HCT116 (cell line): ENCODE data around the gene C1S. TPM values are rescaled to one million over a fixed set of nuclear protein-coding genes. Genes with fewer than 3 reads are reported as not detected.

Source experiments
- ATAC-seq: fragments of 200-7000 bp; cut with Tn5 transposase; 2 replicates; pipeline ENCODE4 v1.9.1; 2020; ENCODE audit warnings: mild to moderate bottlenecking, moderate library complexity
- BruUV-seq: library from RNA; stranded (reverse); fragments of 400-500 nt; replicated peaks from 2 replicates; lab custom pipeline; 2021; lab: Mats Ljungman, UMichigan
- CTCF ChIA-PET: fragments of 300-600 bp; sonication (Branson Sonifier 250); formaldehyde crosslinking; loops from one replicate; lab custom pipeline; 2021; ENCODE audit warnings: antibody characterized with exemption; lab: Charles Lee
- POLR2A ChIA-PET: fragments of 300-600, 350-600 bp; sonication (Branson Sonifier 250); formaldehyde crosslinking; loops from one replicate; lab custom pipeline; 2021; ENCODE audit warnings: antibody characterized with exemption; lab: Charles Lee
- RAD21 ChIA-PET, 2 experiments: fragments of 300-600 bp; sonication (Branson Sonifier 250); formaldehyde crosslinking; loops; one replicate each; lab custom pipeline; 2023; ENCODE audit warnings: low total read pairs in 2 of 2; ENCODE audit not compliant: uncharacterized antibody in 2 of 2, unreplicated experiment in 2 of 2, low non-redundant PET in 1 of 2; lab: Charles Lee
- DNase-seq: peaks from one replicate; pipeline ENCODE4 v3.0.0-alpha.2; 2010; ENCODE audit warnings: low read depth, low spot score
- H2AFZ ChIP-seq: fragments of 200-600 bp; shearing (Covaris generic), sonication (generic); 2 replicates; pipeline ENCODE4 v1.6.1; 2017; ENCODE audit warnings: low read depth, mixed run types, mixed read lengths, antibody characterized with exemption, low read length; ENCODE audit not compliant: poor library complexity, severe bottlenecking
- H3K27ac ChIP-seq: 2 replicates; pipeline ENCODE4 v1.5.1; 2012; ENCODE audit warnings: low read depth, low read length
- H3K27me3 ChIP-seq: fragments of 200-600 bp; sonication (generic); 2 replicates; pipeline ENCODE4 v1.6.1; 2016; ENCODE audit warnings: mixed run types, low read length, mixed read lengths; ENCODE audit not compliant: insufficient read depth
- H3K36me3 ChIP-seq, 2 experiments: fragments of 200-500 bp in 1 of 2; fragments of 200-600 bp in 1 of 2; sonication (Bioruptor generic) in 1 of 2; sonication (generic) in 1 of 2; 2 replicates each; pipeline versions ENCODE4 v1.5.1 to v1.6.1; 2014 to 2016; ENCODE audit warnings: low read length in 2 of 2, inconsistent platforms in 1 of 2, mixed read lengths in 1 of 2, mixed run types in 1 of 2; ENCODE audit not compliant: insufficient read depth in 2 of 2, control insufficient read depth in 1 of 2
- H3K4me1 ChIP-seq, 2 experiments: fragments of 200-600 bp in 1 of 2; sonication (generic) in 1 of 2; 2 replicates each; pipeline versions ENCODE4 v1.5.1 to v1.6.1; 2012 to 2017; ENCODE audit warnings: low read length in 2 of 2, inconsistent platforms in 1 of 2, mild to moderate bottlenecking in 1 of 2, mixed read lengths in 1 of 2, mixed run types in 1 of 2, moderate library complexity in 1 of 2; ENCODE audit not compliant: insufficient read depth in 2 of 2, control insufficient read depth in 1 of 2
- H3K4me2 ChIP-seq: fragments of 200-600 bp; sonication (generic); 2 replicates; pipeline ENCODE4 v1.6.1; 2017; ENCODE audit warnings: mixed run types, low read length, mixed read lengths
- H3K4me3 ChIP-seq, 2 experiments: fragments of 200-600 bp in 1 of 2; sonication (generic) in 1 of 2; replicated peaks in 1 of 2; 2 replicates each; pipeline ENCODE4 v1.5.1; 2011 to 2016; ENCODE audit warnings: low read length in 2 of 2, control low read depth in 1 of 2, low read depth in 1 of 2, mild to moderate bottlenecking in 1 of 2, mixed read lengths in 1 of 2, mixed run types in 1 of 2
- H3K79me2 ChIP-seq: fragments of 200-600 bp; sonication (generic); 2 replicates; pipeline ENCODE4 v1.6.1; 2017; ENCODE audit warnings: mild to moderate bottlenecking, mixed run types, low read length, moderate library complexity, mixed read lengths; ENCODE audit not compliant: insufficient read depth
- H3K9ac ChIP-seq: fragments of 200-600 bp; sonication (generic); 2 replicates; pipeline ENCODE4 v1.6.1; 2016; ENCODE audit warnings: low read length, mixed read lengths
- H3K9me2 ChIP-seq: fragments of 200-600 bp; sonication (generic), shearing (Covaris generic); 2 replicates; pipeline ENCODE4 v1.6.1; 2017; ENCODE audit warnings: mixed run types, mild to moderate bottlenecking, moderate library complexity; ENCODE audit not compliant: insufficient read depth
- H3K9me3 ChIP-seq, 2 experiments: fragments of 200-500 bp in 1 of 2; fragments of 200-600 bp in 1 of 2; sonication (Bioruptor generic) in 1 of 2; sonication (generic) in 1 of 2; 2 replicates each; pipeline ENCODE4 v1.6.1; 2014 to 2017; ENCODE audit warnings: low read length in 2 of 2, mixed read lengths in 2 of 2, inconsistent platforms in 1 of 2, low read depth in 1 of 2, mild to moderate bottlenecking in 1 of 2, mixed run types in 1 of 2, moderate library complexity in 1 of 2; ENCODE audit not compliant: control insufficient read depth in 1 of 2, insufficient read depth in 1 of 2
- H4K20me1 ChIP-seq: fragments of 200-600 bp; sonication (generic), shearing (Covaris generic); 2 replicates; pipeline ENCODE4 v1.6.1; 2017; ENCODE audit warnings: mixed run types, mild to moderate bottlenecking, moderate library complexity; ENCODE audit not compliant: insufficient read depth
- CBX3 ChIP-seq: IDR thresholded peaks from 2 replicates; pipeline ENCODE4 v1.6.1; 2012; ENCODE audit warnings: low read depth
- CEBPB ChIP-seq: IDR thresholded peaks from 2 replicates; pipeline ENCODE4 v1.6.1; 2012; ENCODE audit warnings: low read depth
- CTCF ChIP-seq, 3 experiments: fragments of 200-600 bp in 1 of 3; sonication (generic) in 1 of 3; IDR thresholded peaks in 2 of 3; conservative IDR thresholded peaks in 1 of 3; 2 replicates each; pipeline ENCODE4 v1.5.1; 2012 to 2017; ENCODE audit warnings: low read depth in 2 of 3, low read length in 2 of 3, antibody characterized with exemption in 1 of 3, borderline replicate concordance in 1 of 3, control low read depth in 1 of 3, mild to moderate bottlenecking in 1 of 3, mixed read lengths in 1 of 3, mixed run types in 1 of 3, moderate library complexity in 1 of 3; ENCODE audit not compliant: insufficient read depth in 1 of 3
- EGR1 ChIP-seq: IDR thresholded peaks from 2 replicates; pipeline ENCODE4 v1.6.1; 2012; ENCODE audit warnings: low read depth
- EZH2phosphoT487 ChIP-seq: fragments of 200-600 bp; IDR thresholded peaks from 2 replicates; pipeline ENCODE4 v1.6.1; 2018; ENCODE audit warnings: antibody characterized with exemption, borderline replicate concordance
- FOSL1 ChIP-seq: IDR thresholded peaks from 2 replicates; pipeline ENCODE4 v1.6.1; 2012; ENCODE audit warnings: low read depth
- JUND ChIP-seq: IDR thresholded peaks from 2 replicates; pipeline ENCODE4 v1.6.1; 2012
- POLR2A ChIP-seq: IDR thresholded peaks from 2 replicates; pipeline ENCODE4 v1.7.0; 2011; ENCODE audit warnings: borderline replicate concordance; ENCODE audit not compliant: insufficient read depth, insufficient read length; ENCODE audit errors: extremely low read depth
- POLR2AphosphoS5 ChIP-seq: IDR thresholded peaks from 2 replicates; pipeline ENCODE4 v1.6.1; 2011; ENCODE audit warnings: mild to moderate bottlenecking, low read depth, low read length, moderate library complexity
- RAD21 ChIP-seq: IDR thresholded peaks from 2 replicates; pipeline ENCODE4 v1.6.1; 2012; ENCODE audit warnings: low read depth, mild to moderate bottlenecking
- SIN3A ChIP-seq: IDR thresholded peaks from 2 replicates; pipeline ENCODE4 v1.6.1; 2012; ENCODE audit warnings: low read depth
- SP1 ChIP-seq: IDR thresholded peaks from 2 replicates; pipeline ENCODE4 v1.6.1; 2012; ENCODE audit warnings: low read depth
- SRF ChIP-seq: IDR thresholded peaks from 2 replicates; pipeline ENCODE4 v1.6.1; 2012; ENCODE audit warnings: low read depth
- ZBTB33 ChIP-seq: IDR thresholded peaks from 2 replicates; pipeline ENCODE4 v1.6.1; 2011; ENCODE audit warnings: mild to moderate bottlenecking, low read length, moderate library complexity; ENCODE audit not compliant: insufficient replicate concordance; ENCODE audit errors: extremely low read depth
- ZFX ChIP-seq: fragments of 450-650 bp; IDR thresholded peaks from 2 replicates; pipeline ENCODE4 v1.6.1; 2017
- ZNF274 ChIP-seq: fragments of 200-500 bp; sonication (Bioruptor generic); IDR thresholded peaks from 2 replicates; pipeline ENCODE4 v1.6.1; 2014; ENCODE audit warnings: mild to moderate bottlenecking, low read depth, low read length, inconsistent platforms
- intact Hi-C: fragments of 100-400 bp; cut with micrococcal nuclease; formaldehyde crosslinking; loops from 2 replicates; pipeline ENCODE4 v1.10.0; 2022
- total RNA-seq: library from RNA; stranded (reverse); gene quantifications from one replicate; pipeline ENCODE4 v1.2.1, GENCODE V29; 2021; ENCODE audit not compliant: unreplicated experiment
- TF ChIP-seq, protein P1 (sequence below): IDR thresholded peaks from 2 replicates; pipeline ENCODE4 v1.6.1; 2012

The C1S gene
- total RNA-seq, 1 experiment from 2014 or later, result 2.4 TPM

DNA sequence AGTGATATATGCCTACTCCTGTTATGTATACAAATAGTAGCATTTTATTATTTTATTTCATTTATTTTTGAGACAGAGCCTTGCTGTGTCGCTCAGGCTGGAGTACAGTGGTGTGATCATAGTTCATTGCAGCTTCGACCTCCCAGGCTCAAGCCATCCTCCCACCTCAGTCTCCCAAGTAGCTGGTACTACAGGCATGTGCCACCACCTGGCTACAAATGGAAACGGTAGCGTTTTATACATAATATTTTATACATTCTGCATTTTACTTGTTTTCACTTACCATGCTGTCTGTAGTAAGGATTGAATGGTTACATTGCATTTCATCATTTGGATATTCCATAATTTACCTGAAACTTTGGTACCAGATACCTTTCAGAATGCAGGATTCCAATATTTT is 17.6 kb downstream of the C1S start:
- Histone ChIP-seq H3K36me3 (no peaks in the 10 kb centered on the region), H3K9ac (no peak overlapping the region), H4K20me1 (no peaks in the 10 kb centered on the region), H3K79me2 (no peaks in the 10 kb centered on the region), H3K9me3 (no peaks in the 10 kb centered on the region), H2AFZ (peak overlapping the region; percentile 75), H3K27me3 (no peaks in the 10 kb centered on the region), H3K4me3 (no peak overlapping the region), H3K4me2 (no peak overlapping the region), H3K4me1 (peaks cover 2 to 7% of the 10 kb centered on the region in 2 experiments; a peak in 2 of 4 replicates), H3K27ac (no peak overlapping the region), H3K9me2 (no peaks in the 10 kb centered on the region)
- BruUV-seq, result no TSS peak
- DNase-seq, result no peak
- RAD21 ChIA-PET, result no interaction called here
- CTCF ChIA-PET, result interaction anchor here (1.6 kb wide), 2 partner anchors 16 to 31 kb away, joined by 3 to 6 read pairs; partner anchors contain the start of gene C1RL
- POLR2A ChIA-PET, result interaction anchor here (2.2 to 2.5 kb wide), 2 partner anchors 132 to 134 kb away, joined by 10 to 11 read pairs; partner anchors contain the start of genes C12orf57 and RNU7-1
- intact Hi-C loops, result no loop called here
- peak; percentile 49; the same call in 1 of the 2 replicates for TF ChIP-seq RAD21
- peak; percentile 28 to 43 (median 36); a peak in 4 of 6 replicates for TF ChIP-seq CTCF (IDR thresholded peaks at IDR 0.05 in 2 of 3, conservative IDR thresholded peaks at IDR 0.05 in 1 of 3; ENCODE audit: borderline replicate concordance in 1 of 3, insufficient read depth in 1 of 3, low read depth in 2 of 3, low read length in 2 of 3)
- TF ChIP-seq, protein P1, sequence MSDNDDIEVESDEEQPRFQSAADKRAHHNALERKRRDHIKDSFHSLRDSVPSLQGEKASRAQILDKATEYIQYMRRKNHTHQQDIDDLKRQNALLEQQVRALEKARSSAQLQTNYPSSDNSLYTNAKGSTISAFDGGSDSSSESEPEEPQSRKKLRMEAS, result peak; percentile 37; the same call in 1 of the 2 replicates
- no peak for TF ChIP-seq SRF
- ATAC-seq, result peak; percentile 84

DNA sequence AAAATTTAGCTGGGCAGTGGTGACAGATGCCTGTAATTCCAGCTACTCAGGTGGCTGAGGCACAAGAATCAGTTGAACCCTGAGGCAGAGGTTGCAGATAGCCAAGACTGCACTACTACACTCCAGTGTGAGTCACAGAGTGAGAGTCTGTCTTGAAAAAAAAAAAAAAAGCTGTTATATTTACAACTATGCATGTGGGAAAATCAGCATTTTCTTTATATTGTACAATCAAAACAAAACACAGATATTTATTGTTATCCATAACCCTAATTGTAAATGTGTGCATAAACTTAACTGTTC is 19.3 kb downstream of the C1S start:
- no peak overlapping the region for H2AFZ ChIP-seq
- H3K36me3 ChIP-seq, result no peaks in the 10 kb centered on the region
- RAD21 ChIA-PET, result no interaction called here
- no TSS peak for BruUV-seq
- H3K9me3 ChIP-seq, result peaks cover 0 to 6% of the 10 kb centered on the region in 2 experiments; a peak in 1 of 4 replicates
- H3K27ac ChIP-seq, result no peak overlapping the region
- no peak for ATAC-seq
- no peaks in the 10 kb centered on the region for H3K27me3 ChIP-seq
- DNase-seq, result no peak
- intact Hi-C loops, result no loop called here
- CTCF ChIA-PET, result interaction anchor here (0.9 kb wide), 1 partner anchor 28 kb away, joined by 3 read pairs; no protein-coding TSS in a partner anchor
- H3K9me2 ChIP-seq, result no peaks in the 10 kb centered on the region
- no peak overlapping the region for H3K9ac ChIP-seq
- H3K4me1 ChIP-seq, result peaks cover 2 to 7% of the 10 kb centered on the region in 2 experiments; a peak in 2 of 4 replicates
- H3K4me3 ChIP-seq, result no peak overlapping the region
- POLR2A ChIA-PET, result no interaction called here
- H3K79me2 ChIP-seq, result no peaks in the 10 kb centered on the region
- H4K20me1 ChIP-seq, result no peaks in the 10 kb centered on the region
- no peak overlapping the region for H3K4me2 ChIP-seq
- no peak for TF ChIP-seq CEBPB
- no peak for TF ChIP-seq CBX3
- TF ChIP-seq POLR2A, result no peak
- no peak for TF ChIP-seq FOSL1
- no peak for TF ChIP-seq POLR2AphosphoS5
- TF ChIP-seq ZBTB33, result no peak
- no peak for TF ChIP-seq ZFX
- no peak for TF ChIP-seq EZH2phosphoT487
- TF ChIP-seq SP1, result no peak
- TF ChIP-seq ZNF274, result no peak
- no peak for TF ChIP-seq SIN3A
- no peak for TF ChIP-seq EGR1
- TF ChIP-seq JUND, result no peak
- no peak for TF ChIP-seq RAD21
